Measurements from ENCODE around the gene HEXB.

DNA sequence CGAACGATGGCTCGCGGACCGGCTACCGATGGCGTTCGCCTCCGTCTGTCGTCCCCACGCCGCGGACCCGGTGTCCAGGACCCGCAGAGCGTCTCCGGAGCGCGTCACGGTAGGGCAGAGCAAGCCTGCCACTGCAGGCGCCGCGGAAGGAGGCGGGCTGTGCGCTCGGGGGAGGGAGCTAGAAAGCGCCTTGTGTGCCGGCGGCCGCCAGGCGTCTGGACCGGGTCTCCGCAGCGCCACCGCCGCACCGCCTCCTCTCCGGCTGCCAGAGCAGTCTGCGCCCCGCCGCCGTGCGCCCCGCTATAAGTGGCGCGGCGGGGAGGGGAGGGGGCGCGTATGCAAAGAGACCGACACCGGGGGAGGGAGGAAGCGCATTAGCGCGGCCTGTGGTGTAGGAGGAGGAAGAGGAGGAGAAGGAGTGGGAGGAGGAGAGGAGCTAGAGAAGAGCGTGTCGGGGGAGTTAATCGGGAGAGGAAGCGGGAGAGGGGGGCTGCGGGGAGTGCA, 44.5 kb upstream of the HEXB start, which contains the start of gene ENC1:
- TF ChIP-seq, protein P1, sequence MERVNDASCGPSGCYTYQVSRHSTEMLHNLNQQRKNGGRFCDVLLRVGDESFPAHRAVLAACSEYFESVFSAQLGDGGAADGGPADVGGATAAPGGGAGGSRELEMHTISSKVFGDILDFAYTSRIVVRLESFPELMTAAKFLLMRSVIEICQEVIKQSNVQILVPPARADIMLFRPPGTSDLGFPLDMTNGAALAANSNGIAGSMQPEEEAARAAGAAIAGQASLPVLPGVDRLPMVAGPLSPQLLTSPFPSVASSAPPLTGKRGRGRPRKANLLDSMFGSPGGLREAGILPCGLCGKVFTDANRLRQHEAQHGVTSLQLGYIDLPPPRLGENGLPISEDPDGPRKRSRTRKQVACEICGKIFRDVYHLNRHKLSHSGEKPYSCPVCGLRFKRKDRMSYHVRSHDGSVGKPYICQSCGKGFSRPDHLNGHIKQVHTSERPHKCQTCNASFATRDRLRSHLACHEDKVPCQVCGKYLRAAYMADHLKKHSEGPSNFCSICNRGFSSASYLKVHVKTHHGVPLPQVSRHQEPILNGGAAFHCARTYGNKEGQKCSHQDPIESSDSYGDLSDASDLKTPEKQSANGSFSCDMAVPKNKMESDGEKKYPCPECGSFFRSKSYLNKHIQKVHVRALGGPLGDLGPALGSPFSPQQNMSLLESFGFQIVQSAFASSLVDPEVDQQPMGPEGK (CRISPR knock-in tag; IDR thresholded peaks at IDR 0.05; ENCODE audit: borderline replicate concordance) = no peak
- TF ChIP-seq SNAI2 (CRISPR knock-in tag; IDR thresholded peaks at IDR 0.05) (no peak), ZNF8 (CRISPR knock-in tag; IDR thresholded peaks at IDR 0.05) (no peak), RARB (CRISPR knock-in tag; IDR thresholded peaks at IDR 0.05) (no peak), ESRRG (CRISPR knock-in tag; IDR thresholded peaks at IDR 0.05) (no peak)
